Measurements from ENCODE around the gene GATAD2A. TPM values are rescaled to one million over a fixed set of nuclear protein-coding genes. Genes with fewer than 3 reads are reported as not detected.

The GATAD2A gene
- total and polyA plus RNA-seq, 9 of the 15 experiments (the other 6 are each of a cell fraction or from before 2014, with no cell fraction given): 2.4 to 226 (median 44.2) TPM

DNA sequence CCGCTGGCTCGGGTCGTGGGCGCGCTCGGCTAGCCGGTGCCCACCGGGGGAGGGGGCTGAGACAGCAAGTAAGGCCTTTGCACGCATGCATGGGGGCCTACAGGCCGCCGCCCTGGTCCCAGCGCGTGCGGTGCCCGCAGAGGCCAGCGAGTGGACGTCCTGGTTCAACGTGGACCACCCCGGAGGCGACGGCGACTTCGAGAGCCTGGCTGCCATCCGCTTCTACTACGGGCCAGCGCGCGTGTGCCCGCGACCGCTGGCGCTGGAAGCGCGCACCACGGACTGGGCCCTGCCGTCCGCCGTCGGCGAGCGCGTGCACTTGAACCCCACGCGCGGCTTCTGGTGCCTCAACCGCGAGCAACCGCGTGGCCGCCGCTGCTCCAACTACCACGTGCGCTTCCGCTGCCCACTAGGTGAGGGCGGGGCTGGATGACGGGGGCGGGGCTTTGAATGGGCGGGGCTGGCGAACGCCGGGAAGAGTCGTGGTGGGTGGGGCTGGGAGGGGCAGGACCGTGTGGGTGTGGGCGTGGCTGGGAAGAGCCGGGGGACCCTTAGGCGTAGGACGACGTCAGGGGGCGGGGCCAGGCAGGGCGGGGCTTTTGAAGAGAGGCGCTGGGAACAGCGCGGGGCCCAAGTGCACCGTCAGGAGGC is 134.7 kb downstream of the GATAD2A start:
- Histone ChIP-seq H3K9me3 (replicated peaks; ENCODE audit: control insufficient read depth, insufficient read depth, low read depth, low read length) (no peaks in the 10 kb centered on the region; the same call in 1 of the 2 replicates), H3K79me2 (ENCODE audit: control insufficient read depth, insufficient read depth, low read length) (no peaks in the 10 kb centered on the region), H3K4me3 (peak overlapping the region; percentile 34), H3K4me1 (replicated peaks in 1 of 2; ENCODE audit: control insufficient read depth in 2 of 2, insufficient read depth in 2 of 2, low read length in 2 of 2) (peaks cover 2 to 71% of the 10 kb centered on the region in 2 experiments; a peak in 2 of 5 replicates), H3K9me1 (ENCODE audit: control insufficient read depth, insufficient read depth, low read length) (no peaks in the 10 kb centered on the region), H3K27me3 (ENCODE audit: control insufficient read depth in 2 of 2, insufficient read depth in 2 of 2, low read length in 2 of 2) (0 out of 5 replicates have a peak, but pooled peaks cover 0 to under 1% of the 10 kb centered on the region in 2 experiments), H4K20me1 (replicated peaks; ENCODE audit: control insufficient read depth, insufficient read depth, low read length) (no peaks in the 10 kb centered on the region), H3K4me2 (ENCODE audit: insufficient read depth, low read length) (peak overlapping the region; percentile 62; the same call in 1 of the 2 replicates), H3K9ac (ENCODE audit: insufficient read depth in 1 of 2, low read depth in 2 of 2, low read length in 2 of 2) (no peak overlapping the region; a peak in 1 of 4 replicates), H3K36me3 (ENCODE audit: control insufficient read depth, insufficient read depth, low read length) (no peaks in the 10 kb centered on the region), H2AFZ (ENCODE audit: low read depth, low read length) (peak overlapping the region; percentile 82), H3K27ac (ENCODE audit: extremely low read depth, low read depth, low read length) (peak overlapping the region; percentile 68; the same call in 1 of the 3 replicates)
- no TSS peak for BruUV-seq (replicated peaks)
- in situ Hi-C loops (cut with MboI) (loop anchor here (25.0 kb wide), 1 partner anchor 97 kb away; the partner anchor contains the start of genes GMIP and LPAR2), intact Hi-C loops (cut with micrococcal nuclease) (no loop called here)
- WGBS (ENCODE audit: insufficient coverage, low coverage, missing lambda C conversion rate): 62% methylated on average over 38 of the region's 74 CpGs
- peak; percentile 65 for FAIRE-seq
- DNase-seq (ENCODE audit: extremely low read depth in 1 of 4, low spot score in 3 of 4): peak; percentile 92 to 97 (median 96)
- ChIA-PET CTCF (ENCODE audit: low intra/inter-chr PET ratio) (no interaction called here), POLR2A (interaction anchor here (0.6 kb wide), 1 partner anchor 17 kb away, joined by 3 read pairs; no protein-coding TSS in a partner anchor)
- ATAC-seq: peak; percentile 88
- no peak for TF ChIP-seq DACH1 (IDR thresholded peaks at IDR 0.05; ENCODE audit: partially characterized antibody)
- TF ChIP-seq DIDO1 (tag; IDR thresholded peaks at IDR 0.05; ENCODE audit: low read depth): no peak
- no peak for TF ChIP-seq SREBF2 (CRISPR knock-in tag; IDR thresholded peaks at IDR 0.05)
- TF ChIP-seq ZNF778 (CRISPR knock-in tag; IDR thresholded peaks at IDR 0.05): no peak
- no peak for TF ChIP-seq ZNF766 (CRISPR knock-in tag; conservative IDR thresholded peaks at IDR 0.05)
- TF ChIP-seq NR2C1 (IDR thresholded peaks at IDR 0.05): no peak
- TF ChIP-seq NR2C1 (tag; IDR thresholded peaks at IDR 0.05): no peak
- TF ChIP-seq, protein P1, sequence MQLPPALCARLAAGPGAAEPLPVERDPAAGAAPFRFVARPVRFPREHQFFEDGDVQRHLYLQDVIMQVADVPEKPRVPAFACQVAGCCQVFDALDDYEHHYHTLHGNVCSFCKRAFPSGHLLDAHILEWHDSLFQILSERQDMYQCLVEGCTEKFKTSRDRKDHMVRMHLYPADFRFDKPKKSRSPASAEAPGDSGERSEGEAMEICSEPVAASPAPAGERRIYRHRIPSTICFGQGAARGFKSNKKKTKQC (CRISPR knock-in tag; IDR thresholded peaks at IDR 0.05): no peak
- TF ChIP-seq, protein P2, sequence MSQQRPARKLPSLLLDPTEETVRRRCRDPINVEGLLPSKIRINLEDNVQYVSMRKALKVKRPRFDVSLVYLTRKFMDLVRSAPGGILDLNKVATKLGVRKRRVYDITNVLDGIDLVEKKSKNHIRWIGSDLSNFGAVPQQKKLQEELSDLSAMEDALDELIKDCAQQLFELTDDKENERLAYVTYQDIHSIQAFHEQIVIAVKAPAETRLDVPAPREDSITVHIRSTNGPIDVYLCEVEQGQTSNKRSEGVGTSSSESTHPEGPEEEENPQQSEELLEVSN (IDR thresholded peaks at IDR 0.05; ENCODE audit: borderline replicate concordance in 1 of 2, extremely low read depth in 1 of 2, insufficient read depth in 1 of 2, insufficient read length in 1 of 2, low read depth in 1 of 2, low read length in 1 of 2, poor library complexity in 1 of 2, severe bottlenecking in 1 of 2): peak; percentile 96 to 98
- no peak for TF ChIP-seq ZNF197 (CRISPR knock-in tag; IDR thresholded peaks at IDR 0.05; ENCODE audit: low read depth)
- no peak for TF ChIP-seq FOS (IDR thresholded peaks at IDR 0.05; ENCODE audit: extremely low read depth, insufficient read length)
- TF ChIP-seq, protein P3, sequence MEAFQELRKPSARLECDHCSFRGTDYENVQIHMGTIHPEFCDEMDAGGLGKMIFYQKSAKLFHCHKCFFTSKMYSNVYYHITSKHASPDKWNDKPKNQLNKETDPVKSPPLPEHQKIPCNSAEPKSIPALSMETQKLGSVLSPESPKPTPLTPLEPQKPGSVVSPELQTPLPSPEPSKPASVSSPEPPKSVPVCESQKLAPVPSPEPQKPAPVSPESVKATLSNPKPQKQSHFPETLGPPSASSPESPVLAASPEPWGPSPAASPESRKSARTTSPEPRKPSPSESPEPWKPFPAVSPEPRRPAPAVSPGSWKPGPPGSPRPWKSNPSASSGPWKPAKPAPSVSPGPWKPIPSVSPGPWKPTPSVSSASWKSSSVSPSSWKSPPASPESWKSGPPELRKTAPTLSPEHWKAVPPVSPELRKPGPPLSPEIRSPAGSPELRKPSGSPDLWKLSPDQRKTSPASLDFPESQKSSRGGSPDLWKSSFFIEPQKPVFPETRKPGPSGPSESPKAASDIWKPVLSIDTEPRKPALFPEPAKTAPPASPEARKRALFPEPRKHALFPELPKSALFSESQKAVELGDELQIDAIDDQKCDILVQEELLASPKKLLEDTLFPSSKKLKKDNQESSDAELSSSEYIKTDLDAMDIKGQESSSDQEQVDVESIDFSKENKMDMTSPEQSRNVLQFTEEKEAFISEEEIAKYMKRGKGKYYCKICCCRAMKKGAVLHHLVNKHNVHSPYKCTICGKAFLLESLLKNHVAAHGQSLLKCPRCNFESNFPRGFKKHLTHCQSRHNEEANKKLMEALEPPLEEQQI (IDR thresholded peaks at IDR 0.05): no peak
- no peak for TF ChIP-seq MED1 (CRISPR knock-in tag; IDR thresholded peaks at IDR 0.05; ENCODE audit: borderline replicate concordance)
- no peak for TF ChIP-seq NFE2L1 (tag; IDR thresholded peaks at IDR 0.05; ENCODE audit: borderline replicate concordance, low read depth)
- TF ChIP-seq NFIC (IDR thresholded peaks at IDR 0.05): no peak
- TF ChIP-seq SAFB2 (IDR thresholded peaks at IDR 0.05; ENCODE audit: borderline replicate concordance, low read depth, low read length, severe bottlenecking): no peak
- 0 out of 3 replicates have a peak, but pooled peaks of 1 of the 2 experiments have one; percentile 29 for TF ChIP-seq CBX3 (IDR thresholded peaks at IDR 0.05; ENCODE audit: borderline replicate concordance in 1 of 2, low read length in 2 of 2)
- TF ChIP-seq MAFK (IDR thresholded peaks at IDR 0.05; ENCODE audit: low read length): no peak
